GM10248 (cell line): ENCODE data around the gene CKS1B.
A peak's percentile ranks its signal among the peaks of the same experiment; 100 is the strongest.

Source experiments
- CTCF ChIA-PET: fragments of 300-600 bp; sonication (Branson Sonifier 250); formaldehyde crosslinking; extraction: SDS; loops from one replicate; lab custom pipeline; 2021; ENCODE audit warnings: antibody characterized with exemption; lab: Yijun Ruan, JAX
- POLR2A ChIA-PET: fragments of 350-650 bp; sonication (Branson Sonifier 250); formaldehyde crosslinking; extraction: SDS; loops from one replicate; lab custom pipeline; 2020; ENCODE audit warnings: antibody characterized with exemption; lab: Yijun Ruan, JAX
- DNase-seq: peaks from one replicate; pipeline ENCODE4 v3.0.0; 2012; ENCODE audit errors: extremely low spot score
- TF ChIP-seq, protein P1 (sequence below): IDR thresholded peaks from 2 replicates; pipeline ENCODE4 v1.5.1; 2012; ENCODE audit warnings: mild to moderate bottlenecking, low read depth; ENCODE audit errors: extremely low read depth, missing control alignments, control extremely low read depth

Gene CKS1B

DNA sequence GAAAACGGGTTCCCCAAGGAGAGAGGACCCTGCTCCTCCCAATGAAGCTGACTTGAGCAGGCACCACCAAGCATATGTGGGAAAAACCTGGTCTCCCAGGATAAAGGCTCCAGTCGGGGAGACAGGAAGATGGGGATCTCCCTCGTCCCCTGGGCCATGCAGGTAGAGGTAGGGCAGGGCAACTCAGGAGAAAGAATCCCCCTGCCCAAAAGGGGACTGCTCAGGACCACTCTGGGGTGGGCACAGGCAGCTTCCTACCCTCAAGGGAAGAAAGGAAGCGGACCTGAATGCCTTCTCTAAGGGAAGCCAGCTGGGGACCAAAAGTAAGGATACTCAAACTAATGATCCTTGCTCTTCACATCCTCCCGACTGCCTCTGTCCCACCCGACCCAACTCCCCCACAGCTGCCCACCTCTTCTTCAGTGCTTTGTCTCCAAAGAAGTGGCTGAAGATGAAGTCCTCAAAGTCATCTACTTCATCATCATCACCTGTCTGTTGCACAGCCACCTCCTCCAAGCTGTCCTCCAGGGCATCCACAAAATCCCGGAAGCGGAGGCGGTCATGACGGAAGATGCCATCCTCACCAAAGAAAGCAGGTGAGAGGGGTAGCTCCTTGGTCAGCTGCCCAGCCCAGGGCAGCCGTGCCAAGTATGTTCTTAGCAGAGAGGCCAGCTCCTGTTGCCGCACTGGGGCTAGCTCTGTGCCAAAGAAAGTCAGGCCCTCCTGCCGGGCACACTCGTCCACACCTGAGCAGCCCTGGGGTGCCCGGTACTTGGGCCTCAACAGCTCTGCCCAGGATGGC is 29.1 kb upstream of the CKS1B start:
- ChIA-PET CTCF (interaction anchor here (0.8 to 3.3 kb wide), 14 partner anchors 16 to 465 kb away, joined by 3 to 26 read pairs (median 4); partner anchors contain the start of genes ADAM15, EFNA4, PYGO2 and SHC1), POLR2A (interaction anchor here (0.8 to 1.6 kb wide), 4 partner anchors 8 to 75 kb away, joined by 3 to 5 read pairs (median 3); partner anchors contain the start of genes KCNN3 and PMVK)
- TF ChIP-seq, protein P1, sequence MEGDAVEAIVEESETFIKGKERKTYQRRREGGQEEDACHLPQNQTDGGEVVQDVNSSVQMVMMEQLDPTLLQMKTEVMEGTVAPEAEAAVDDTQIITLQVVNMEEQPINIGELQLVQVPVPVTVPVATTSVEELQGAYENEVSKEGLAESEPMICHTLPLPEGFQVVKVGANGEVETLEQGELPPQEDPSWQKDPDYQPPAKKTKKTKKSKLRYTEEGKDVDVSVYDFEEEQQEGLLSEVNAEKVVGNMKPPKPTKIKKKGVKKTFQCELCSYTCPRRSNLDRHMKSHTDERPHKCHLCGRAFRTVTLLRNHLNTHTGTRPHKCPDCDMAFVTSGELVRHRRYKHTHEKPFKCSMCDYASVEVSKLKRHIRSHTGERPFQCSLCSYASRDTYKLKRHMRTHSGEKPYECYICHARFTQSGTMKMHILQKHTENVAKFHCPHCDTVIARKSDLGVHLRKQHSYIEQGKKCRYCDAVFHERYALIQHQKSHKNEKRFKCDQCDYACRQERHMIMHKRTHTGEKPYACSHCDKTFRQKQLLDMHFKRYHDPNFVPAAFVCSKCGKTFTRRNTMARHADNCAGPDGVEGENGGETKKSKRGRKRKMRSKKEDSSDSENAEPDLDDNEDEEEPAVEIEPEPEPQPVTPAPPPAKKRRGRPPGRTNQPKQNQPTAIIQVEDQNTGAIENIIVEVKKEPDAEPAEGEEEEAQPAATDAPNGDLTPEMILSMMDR: no peak

DNA sequence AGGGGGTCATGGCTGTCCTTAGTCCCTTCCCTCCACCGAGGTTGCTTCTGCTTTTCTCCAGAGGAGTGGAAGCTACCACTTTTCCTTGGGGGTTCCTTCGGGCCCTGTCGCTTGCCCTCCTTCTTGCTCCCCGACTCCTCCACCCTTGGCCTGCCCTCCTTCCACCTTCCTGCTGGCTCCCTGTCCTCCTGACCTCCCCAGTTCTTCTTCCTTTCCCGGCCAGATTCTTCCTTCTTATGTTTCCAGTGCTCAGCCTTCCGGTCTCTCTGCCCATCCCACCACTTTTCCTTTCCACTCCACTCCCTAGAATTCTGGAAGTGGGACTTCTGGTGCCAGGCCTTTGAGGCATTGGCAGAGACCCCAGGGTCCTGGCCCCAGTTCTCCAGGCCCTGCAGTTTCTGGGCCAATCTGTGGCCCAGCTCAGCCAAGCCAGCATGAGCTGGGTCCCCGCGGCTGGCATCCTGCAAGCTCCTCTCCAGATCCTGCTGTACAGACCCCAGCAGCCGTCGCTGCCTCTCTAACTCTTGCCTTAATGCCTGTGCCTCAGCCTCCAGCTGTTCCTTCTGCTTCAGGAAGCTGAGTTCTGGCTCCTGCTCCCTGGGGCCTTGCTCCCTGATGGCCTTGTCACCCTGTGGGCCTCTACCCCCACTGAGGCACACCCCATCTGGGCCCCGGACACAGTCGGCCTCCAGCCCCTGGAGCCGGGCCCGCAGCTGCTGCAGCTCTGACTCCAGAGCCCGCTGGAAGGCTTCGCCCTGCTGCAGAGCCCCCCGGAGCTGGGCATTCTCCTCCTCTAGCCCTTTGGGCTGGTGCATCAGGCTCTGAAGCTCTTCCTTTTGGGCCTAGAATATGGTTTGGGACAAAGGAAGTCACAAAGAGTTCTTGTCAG is 28.3 kb upstream of the CKS1B start:
- POLR2A ChIA-PET: interaction anchor here (0.9 kb wide), 2 partner anchors 10 to 76 kb away, joined by 3 read pairs; partner anchors contain the start of genes KCNN3 and PMVK
- DNase-seq: no peak
- CTCF ChIA-PET: interaction anchor here (0.8 to 3.3 kb wide), 8 partner anchors 9 to 466 kb away, joined by 3 to 26 read pairs (median 5); partner anchors contain the start of genes ADAM15, EFNA4, PMVK and PYGO2
- TF ChIP-seq, protein P1: no peak

More for the DNA sequence above, 29.1 kb upstream of the CKS1B start:
- no peak for DNase-seq

DNA sequence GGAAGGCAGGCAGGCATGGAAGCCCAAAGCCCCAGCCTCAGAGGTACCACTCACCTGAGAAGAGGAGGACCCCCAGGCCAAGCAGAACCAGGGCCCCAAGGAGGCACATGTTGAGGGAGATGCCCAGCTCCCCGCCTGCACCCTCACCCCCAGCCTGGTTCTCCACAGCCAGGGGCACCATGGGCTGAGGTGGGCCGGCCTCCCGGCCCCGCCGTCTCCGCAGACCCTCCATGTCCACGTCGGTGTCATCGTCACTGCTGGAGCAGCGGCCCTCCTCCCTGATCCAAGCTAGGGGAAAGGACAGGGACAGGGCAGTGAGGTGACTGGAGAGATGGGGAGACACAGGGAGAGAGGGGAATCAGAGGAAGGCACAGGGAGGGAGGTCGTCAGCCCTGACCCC is 26.4 kb upstream of the CKS1B start:
- POLR2A ChIA-PET: interaction anchor here (0.5 to 1.4 kb wide), 3 partner anchors 12 to 1291 kb away, joined by 3 to 5 read pairs (median 3); partner anchors contain the start of gene PMVK
- CTCF ChIA-PET: interaction anchor here (1.1 to 1.7 kb wide), 4 partner anchors 12 to 279 kb away, joined by 3 to 7 read pairs (median 5); partner anchors contain the start of genes PMVK and PYGO2
- TF ChIP-seq, protein P1: no peak
- DNase-seq: no peak

GRCh38 chr1:154951901-154952657 is 22.4 kb upstream of the CKS1B start:
- TF ChIP-seq, protein P1: no peak
- POLR2A ChIA-PET: interaction anchor here (0.6 to 2.7 kb wide), 4 partner anchors 14 to 1137 kb away, joined by 3 to 9 read pairs (median 6); partner anchors contain the start of genes PMVK and SHC1
- DNase-seq: peak; percentile 59
- CTCF ChIA-PET: interaction anchor here (0.8 to 3.5 kb wide), 7 partner anchors 9 to 405 kb away, joined by 3 to 17 read pairs (median 4); partner anchors contain the start of gene PYGO2

- TF ChIP-seq, protein P1: no peak
- ChIA-PET CTCF (interaction anchor here (0.8 to 1.5 kb wide), 6 partner anchors 27 to 406 kb away, joined by 3 to 5 read pairs (median 4); no protein-coding TSS in a partner anchor), POLR2A (interaction anchor here (0.6 to 2.7 kb wide), 5 partner anchors 8 to 1137 kb away, joined by 3 to 9 read pairs (median 5); partner anchors contain the start of genes PMVK and SHC1)
- no peak for DNase-seq
These were observed 21.8 kb upstream of the CKS1B start for GRCh38 chr1:154952664-154953063.
